HEK293 (cell line): Measurements from ENCODE around the gene CDSN.
"Not testable (repeated sequence)": the region's sequence is repeated elsewhere in the genome, so short reads cannot be mapped to it uniquely, and the experiment has no call there.

ENCODE experiments used
- CTCF ChIA-PET: fragments of 350-600 bp; formaldehyde crosslinking; extraction: SDS; loops from one replicate; lab custom pipeline; 2021; ENCODE audit warnings: antibody characterized with exemption; lab: Yijun Ruan, JAX
- POLR2A ChIA-PET: fragments of 300-600 bp; formaldehyde crosslinking; extraction: SDS; loops from one replicate; lab custom pipeline; 2020; ENCODE audit warnings: antibody characterized with exemption, inconsistent platforms; lab: Yijun Ruan, JAX
- H3K27ac ChIP-seq: fragments of 200-500 bp; sonication (Bioruptor generic); 2 replicates; pipeline ENCODE4 v1.5.1; 2014; ENCODE audit warnings: low read depth, low read length, control low read depth, inconsistent platforms; ENCODE audit errors: extremely low read depth
- H3K36me3 ChIP-seq, 2 experiments: fragments of 200-500 bp in 1 of 2; sonication (Bioruptor generic) in 1 of 2; 1 replicate in 1 of 2; 2 replicates in 1 of 2; pipeline ENCODE4 v1.5.1; 2014 to 2017; ENCODE audit warnings: inconsistent platforms in 2 of 2, low read length in 2 of 2; ENCODE audit not compliant: control insufficient read depth in 2 of 2, insufficient read depth in 1 of 2
- H3K4me1 ChIP-seq: fragments of 200-500 bp; sonication (Bioruptor generic); 2 replicates; pipeline ENCODE4 v1.5.1; 2014; ENCODE audit warnings: mild to moderate bottlenecking, low read length, inconsistent platforms; ENCODE audit not compliant: control insufficient read depth, insufficient read depth
- H3K4me3 ChIP-seq: 2 replicates; pipeline ENCODE4 v1.5.1; 2011; ENCODE audit warnings: low read depth, mild to moderate bottlenecking, control low read depth, low read length, moderate library complexity
- H3K9me3 ChIP-seq: fragments of 200-500 bp; sonication (Bioruptor generic); 2 replicates; pipeline ENCODE4 v1.5.1; 2014; ENCODE audit warnings: low read depth, low read length, inconsistent platforms; ENCODE audit not compliant: control insufficient read depth, insufficient read depth
- GLIS2 ChIP-seq: fragments of 450-650 bp; formaldehyde crosslinking; IDR thresholded peaks from 2 replicates; pipeline ENCODE4 v1.5.1; 2016; ENCODE audit warnings: missing biosample characterization, missing genetic modification characterization
- IKZF3 ChIP-seq: fragments of 450-650 bp; IDR thresholded peaks from 2 replicates; pipeline ENCODE4 v1.5.0; 2018; ENCODE audit warnings: missing biosample characterization, mild to moderate bottlenecking, missing genetic modification characterization, moderate library complexity
- MYNN ChIP-seq: fragments of 450-650 bp; formaldehyde crosslinking; IDR thresholded peaks from 2 replicates; pipeline ENCODE4 v1.5.1; 2016; ENCODE audit warnings: missing biosample characterization, missing genetic modification characterization, borderline replicate concordance
- REST ChIP-seq: fragments of 450-650 bp; formaldehyde crosslinking; IDR thresholded peaks from 2 replicates; pipeline ENCODE4 v1.5.1; 2016; ENCODE audit warnings: missing biosample characterization, missing genetic modification characterization
- ZBTB17 ChIP-seq: fragments of 450-650 bp; formaldehyde crosslinking; IDR thresholded peaks from 2 replicates; pipeline ENCODE4 v1.5.1; 2016; ENCODE audit warnings: missing biosample characterization, missing genetic modification characterization
- ZNF16 ChIP-seq: fragments of 450-650 bp; formaldehyde crosslinking; IDR thresholded peaks from 2 replicates; pipeline ENCODE4 v1.5.1; 2016; ENCODE audit warnings: low read depth, missing biosample characterization, missing genetic modification characterization
- ZNF335 ChIP-seq: fragments of 450-650 bp; formaldehyde crosslinking; conservative IDR thresholded peaks from 2 replicates; pipeline ENCODE4 v1.5.1; 2016; ENCODE audit warnings: missing biosample characterization, missing genetic modification characterization
- ZNF513 ChIP-seq: fragments of 450-650 bp; IDR thresholded peaks from 2 replicates; pipeline ENCODE4 v1.5.1; 2018; ENCODE audit warnings: missing biosample characterization, missing genetic modification characterization
- ZNF654 ChIP-seq: fragments of 450-650 bp; formaldehyde crosslinking; IDR thresholded peaks from 2 replicates; pipeline ENCODE4 v1.5.1; 2016; ENCODE audit warnings: low read depth, missing biosample characterization, missing genetic modification characterization
- ZNF660 ChIP-seq: fragments of 450-650 bp; IDR thresholded peaks from 2 replicates; pipeline ENCODE4 v1.5.1; 2018; ENCODE audit warnings: missing biosample characterization, mild to moderate bottlenecking, missing genetic modification characterization
- ZNF664 ChIP-seq: fragments of 450-650 bp; formaldehyde crosslinking; IDR thresholded peaks from 2 replicates; pipeline ENCODE4 v1.5.1; 2016; ENCODE audit warnings: missing biosample characterization, missing genetic modification characterization
- ZNF677 ChIP-seq: fragments of 450-650 bp; IDR thresholded peaks from 2 replicates; pipeline ENCODE4 v1.5.0; 2018; ENCODE audit warnings: missing biosample characterization, mild to moderate bottlenecking, missing genetic modification characterization, moderate library complexity
- TF ChIP-seq, protein P1 (sequence below): fragments of 450-650 bp; formaldehyde crosslinking; IDR thresholded peaks from 2 replicates; pipeline ENCODE4 v1.5.1; 2016; ENCODE audit warnings: missing biosample characterization, missing genetic modification characterization

CDSN gene

GRCh38 chr6:31068669-31069340 is 51.4 kb downstream of the CDSN start:
- Histone ChIP-seq H3K9me3 (no peaks in the 10 kb centered on the region), H3K4me1 (peaks cover 17% of the 10 kb centered on the region), H3K36me3 (no peaks in the 10 kb centered on the region), H3K27ac (no peak overlapping the region), H3K4me3 (no peak overlapping the region)
- CTCF ChIA-PET: interaction anchor here (0.5 to 3.9 kb wide), 38 partner anchors 8 to 721 kb away, joined by 3 to 103 read pairs (median 5); partner anchors contain the start of genes ATP6V1G2, MUCL3, PSORS1C1 and VARS2
- TF ChIP-seq ZNF513: 0 out of 2 replicates have a peak, but pooled peaks have one; percentile 10
- TF ChIP-seq ZNF335: peak; percentile 62; the same call in 1 of the 2 replicates
- no peak for TF ChIP-seq ZNF677 (tag by site-specific recombination)
- TF ChIP-seq MYNN (tag by site-specific recombination): peak; percentile 95
- TF ChIP-seq, protein P1, sequence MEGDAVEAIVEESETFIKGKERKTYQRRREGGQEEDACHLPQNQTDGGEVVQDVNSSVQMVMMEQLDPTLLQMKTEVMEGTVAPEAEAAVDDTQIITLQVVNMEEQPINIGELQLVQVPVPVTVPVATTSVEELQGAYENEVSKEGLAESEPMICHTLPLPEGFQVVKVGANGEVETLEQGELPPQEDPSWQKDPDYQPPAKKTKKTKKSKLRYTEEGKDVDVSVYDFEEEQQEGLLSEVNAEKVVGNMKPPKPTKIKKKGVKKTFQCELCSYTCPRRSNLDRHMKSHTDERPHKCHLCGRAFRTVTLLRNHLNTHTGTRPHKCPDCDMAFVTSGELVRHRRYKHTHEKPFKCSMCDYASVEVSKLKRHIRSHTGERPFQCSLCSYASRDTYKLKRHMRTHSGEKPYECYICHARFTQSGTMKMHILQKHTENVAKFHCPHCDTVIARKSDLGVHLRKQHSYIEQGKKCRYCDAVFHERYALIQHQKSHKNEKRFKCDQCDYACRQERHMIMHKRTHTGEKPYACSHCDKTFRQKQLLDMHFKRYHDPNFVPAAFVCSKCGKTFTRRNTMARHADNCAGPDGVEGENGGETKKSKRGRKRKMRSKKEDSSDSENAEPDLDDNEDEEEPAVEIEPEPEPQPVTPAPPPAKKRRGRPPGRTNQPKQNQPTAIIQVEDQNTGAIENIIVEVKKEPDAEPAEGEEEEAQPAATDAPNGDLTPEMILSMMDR: peak; percentile 75
- TF ChIP-seq ZNF660 (tag by site-specific recombination): 0 out of 2 replicates have a peak, but pooled peaks have one; percentile 27
- no peak for TF ChIP-seq IKZF3
- peak; percentile 66 for TF ChIP-seq ZNF654 (tag by site-specific recombination)
- TF ChIP-seq ZBTB17 (tag by site-specific recombination): 0 out of 2 replicates have a peak, but pooled peaks have one; percentile 17
- TF ChIP-seq ZNF16 (tag by site-specific recombination): no peak
- no peak for TF ChIP-seq REST (tag by site-specific recombination)
- TF ChIP-seq GLIS2 (tag by site-specific recombination): no peak
- POLR2A ChIA-PET: no interaction called here

DNA sequence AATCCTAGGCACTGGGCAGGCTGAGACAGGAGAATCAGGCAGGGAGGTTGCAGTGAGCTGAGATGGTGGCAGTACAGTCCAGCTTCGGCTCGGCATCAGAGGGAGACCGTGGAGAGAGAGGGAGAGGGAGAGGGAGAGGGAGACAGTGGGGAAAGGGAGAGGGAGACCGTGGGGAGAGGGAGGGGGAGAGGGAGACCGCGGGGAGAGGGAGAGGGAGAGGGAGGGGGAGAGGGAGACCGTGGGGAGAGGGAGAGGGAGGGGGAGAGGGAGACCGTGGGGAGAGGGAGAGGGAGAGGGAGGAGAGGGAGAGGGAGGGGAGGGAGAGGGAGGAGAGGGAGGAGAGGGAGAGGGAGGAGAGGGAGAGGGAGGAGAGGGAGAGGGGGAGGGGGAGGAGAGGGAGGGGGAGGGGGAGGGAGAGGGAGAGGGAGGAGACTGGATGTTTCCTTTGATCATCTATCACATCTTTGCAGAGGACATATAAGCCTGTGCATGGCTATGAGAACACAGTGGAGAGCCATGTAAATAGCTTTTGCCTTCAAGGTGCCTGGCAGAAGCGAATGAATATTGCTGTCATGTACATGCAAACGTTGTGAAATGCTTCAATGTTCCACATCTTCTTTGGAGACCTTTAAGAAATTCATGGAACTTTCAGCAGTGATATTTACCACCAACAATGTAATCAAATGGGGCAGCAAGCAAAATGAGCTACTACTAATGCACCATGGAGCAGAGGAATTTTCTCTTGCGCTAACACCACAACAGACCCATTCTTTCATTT is 52.2 kb downstream of the CDSN start:
- peaks cover 11% of the 10 kb centered on the region for H3K4me1 ChIP-seq
- peak; percentile 95 for TF ChIP-seq ZNF664
- H3K27ac ChIP-seq, H3K4me3 ChIP-seq, H3K9me3 ChIP-seq, POLR2A ChIA-PET, H3K36me3 ChIP-seq: not testable (repeated sequence)
- CTCF ChIA-PET: interaction anchor here (0.6 to 3.9 kb wide), 20 partner anchors 7 to 721 kb away, joined by 3 to 103 read pairs (median 11); partner anchors contain the start of genes MUCL3 and VARS2

DNA sequence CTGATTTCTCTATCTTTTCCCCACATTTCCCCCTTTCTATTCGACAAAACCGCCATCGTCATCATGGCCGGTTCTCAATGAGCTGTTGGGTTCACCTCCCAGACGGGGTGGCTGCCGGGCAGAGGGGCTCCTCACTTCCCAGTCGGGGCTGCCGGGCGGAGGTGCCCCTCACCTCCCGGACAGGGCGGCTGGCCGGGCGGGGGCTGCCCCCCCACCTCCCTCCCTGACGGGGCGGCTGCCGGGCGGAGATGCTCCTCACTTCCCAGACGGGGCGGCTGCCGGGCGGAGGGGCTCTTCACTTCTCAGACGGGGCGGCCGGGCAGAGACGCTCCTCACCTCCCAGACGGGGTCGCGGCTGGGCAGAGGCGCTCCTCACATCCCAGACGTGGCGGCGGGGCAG is 53.2 kb downstream of the CDSN start:
- H3K27ac ChIP-seq, H3K4me1 ChIP-seq, H3K9me3 ChIP-seq, H3K36me3 ChIP-seq, CTCF ChIA-PET, H3K4me3 ChIP-seq, POLR2A ChIA-PET: not testable (repeated sequence)
